Adipocyte (in vitro differentiated cells): Measurements from ENCODE around the gene SPATA7.
A peak's percentile ranks its signal among the peaks of the same experiment; 100 is the strongest.
"Not testable (repeated sequence)": the region's sequence is repeated elsewhere in the genome, so short reads cannot be mapped to it uniquely, and the experiment has no call there.

Experiments
- DNase-seq: peaks from one replicate; pipeline ENCODE4 v3.0.0-alpha.2; 2015; ENCODE audit warnings: low read depth
- H3K27me3 ChIP-seq: replicated peaks from 2 replicates; pipeline ENCODE4 v1.7.0; 2013; ENCODE audit warnings: mild to moderate bottlenecking, low read length, moderate library complexity; ENCODE audit not compliant: control insufficient read depth, insufficient read depth
- H3K36me3 ChIP-seq: 2 replicates; pipeline ENCODE4 v1.7.0; 2013; ENCODE audit warnings: low read length, mild to moderate bottlenecking, moderate library complexity; ENCODE audit not compliant: control insufficient read depth, insufficient read depth, severe bottlenecking
- H3K4me1 ChIP-seq: 2 replicates; pipeline ENCODE4 v1.7.0; 2013; ENCODE audit warnings: mild to moderate bottlenecking, low read length, moderate library complexity; ENCODE audit not compliant: control insufficient read depth, insufficient read depth
- H3K4me3 ChIP-seq: 2 replicates; pipeline ENCODE4 v1.7.0; 2013; ENCODE audit warnings: mild to moderate bottlenecking, low read length, moderate library complexity
- H3K9ac ChIP-seq: 2 replicates; pipeline ENCODE4 v1.7.0; 2013; ENCODE audit warnings: mild to moderate bottlenecking, low read length, moderate library complexity
- H3K9me3 ChIP-seq: 2 replicates; pipeline ENCODE4 v1.7.0; 2013; ENCODE audit warnings: mild to moderate bottlenecking, low read length, moderate library complexity; ENCODE audit not compliant: control insufficient read depth

Gene SPATA7

GRCh38 chr14:88369496-88369895 lies 16.0 kb upstream of the SPATA7 start:
- no peak overlapping the region for H3K4me3 ChIP-seq
- H3K27me3 ChIP-seq, result no peaks in the 10 kb centered on the region
- H3K9me3 ChIP-seq, result peaks cover 1% of the 10 kb centered on the region
- no peak overlapping the region for H3K9ac ChIP-seq
- no peaks in the 10 kb centered on the region for H3K4me1 ChIP-seq
- no peak for DNase-seq
- no peaks in the 10 kb centered on the region for H3K36me3 ChIP-seq

DNA sequence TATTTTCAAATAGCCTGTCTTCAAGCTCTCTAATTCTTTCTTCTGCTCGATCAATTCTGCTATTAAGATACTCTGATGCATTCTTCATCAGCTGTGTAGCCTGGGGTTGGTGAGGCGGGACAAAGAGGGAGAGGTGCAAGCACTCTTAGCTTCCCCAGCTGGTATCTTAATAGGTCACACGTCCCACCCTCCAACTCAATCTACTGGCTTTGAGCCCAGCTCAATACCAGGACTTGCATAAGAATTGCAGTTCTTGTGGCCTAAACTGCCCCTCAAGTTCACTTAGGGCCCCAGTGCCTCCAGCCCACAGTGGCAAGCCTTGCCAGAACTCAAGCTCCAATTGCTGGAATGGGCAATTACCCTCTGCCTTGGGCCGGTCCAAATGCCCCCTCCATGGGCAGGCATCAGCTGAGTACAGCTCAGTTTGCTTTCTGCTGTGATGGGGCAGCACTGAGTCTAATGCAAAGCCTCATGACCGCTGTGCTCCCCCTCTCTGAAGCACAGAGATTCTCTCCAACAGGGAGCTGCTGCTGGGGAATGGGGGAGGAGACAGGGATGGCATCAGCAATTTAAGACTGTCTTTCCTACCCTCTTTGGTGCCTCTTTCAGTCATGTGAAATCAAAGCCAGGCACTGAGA lies 5.6 kb upstream of the SPATA7 start:
- Histone ChIP-seq H3K36me3 (no peaks in the 10 kb centered on the region), H3K27me3 (peaks cover 2% of the 10 kb centered on the region), H3K4me3 (no peak overlapping the region), H3K9ac (no peak overlapping the region), H3K4me1 (peaks cover 6% of the 10 kb centered on the region), H3K9me3 (peaks cover under 1% of the 10 kb centered on the region)
- no peak for DNase-seq

- Histone ChIP-seq H3K4me1 (peaks cover 8% of the 10 kb centered on the region), H3K27me3 (peaks cover 2% of the 10 kb centered on the region), H3K36me3 (no peaks in the 10 kb centered on the region), H3K9me3 (no peaks in the 10 kb centered on the region), H3K9ac (no peak overlapping the region), H3K4me3 (no peak overlapping the region)
- peak; percentile 12 for DNase-seq
Observed at GRCh38 chr14:88380405-88380804, 5.1 kb upstream of the SPATA7 start.

- peaks cover 16% of the 10 kb centered on the region for H3K4me1 ChIP-seq
- not testable (repeated sequence) for DNase-seq, H3K9ac ChIP-seq, H3K27me3 ChIP-seq, H3K4me3 ChIP-seq, H3K36me3 ChIP-seq, H3K9me3 ChIP-seq
Observed at GRCh38 chr14:88381634-88382033, 3.8 kb upstream of the SPATA7 start.

DNA sequence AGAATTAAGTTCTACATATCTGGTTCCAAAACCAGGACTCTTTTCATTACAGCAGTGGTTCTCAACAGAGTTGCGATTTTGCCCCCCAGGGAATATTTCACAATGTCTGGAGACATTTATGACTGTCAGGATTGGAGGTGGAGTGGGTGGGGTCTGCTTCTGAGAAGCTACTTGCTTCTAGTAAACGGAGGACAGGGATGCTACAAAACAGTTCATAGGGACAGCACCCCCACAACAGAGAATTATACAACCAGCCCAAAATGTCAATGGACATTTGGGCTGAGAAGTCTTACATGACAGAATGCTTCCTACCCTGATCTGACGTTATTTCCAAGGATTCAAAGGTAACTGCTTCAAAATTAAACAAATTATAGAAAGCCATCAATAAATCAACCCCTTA lies 739 bp upstream of the SPATA7 start:
- Histone ChIP-seq H3K9me3 (no peaks in the 10 kb centered on the region), H3K36me3 (no peaks in the 10 kb centered on the region), H3K27me3 (peaks cover 2% of the 10 kb centered on the region), H3K4me3 (peak overlapping the region; percentile 92), H3K4me1 (peaks cover 18% of the 10 kb centered on the region), H3K9ac (peak overlapping the region; percentile 86)
- peak; percentile 72 for DNase-seq

GRCh38 chr14:88386256-88386794 lies 868 bp downstream of the SPATA7 start:
- Histone ChIP-seq H3K9ac (peak overlapping the region; percentile 86), H3K36me3 (no peaks in the 10 kb centered on the region), H3K4me1 (peaks cover 26% of the 10 kb centered on the region), H3K4me3 (peak overlapping the region; percentile 92), H3K27me3 (peaks cover 2% of the 10 kb centered on the region), H3K9me3 (no peaks in the 10 kb centered on the region)
- peak; percentile 8 for DNase-seq

DNA sequence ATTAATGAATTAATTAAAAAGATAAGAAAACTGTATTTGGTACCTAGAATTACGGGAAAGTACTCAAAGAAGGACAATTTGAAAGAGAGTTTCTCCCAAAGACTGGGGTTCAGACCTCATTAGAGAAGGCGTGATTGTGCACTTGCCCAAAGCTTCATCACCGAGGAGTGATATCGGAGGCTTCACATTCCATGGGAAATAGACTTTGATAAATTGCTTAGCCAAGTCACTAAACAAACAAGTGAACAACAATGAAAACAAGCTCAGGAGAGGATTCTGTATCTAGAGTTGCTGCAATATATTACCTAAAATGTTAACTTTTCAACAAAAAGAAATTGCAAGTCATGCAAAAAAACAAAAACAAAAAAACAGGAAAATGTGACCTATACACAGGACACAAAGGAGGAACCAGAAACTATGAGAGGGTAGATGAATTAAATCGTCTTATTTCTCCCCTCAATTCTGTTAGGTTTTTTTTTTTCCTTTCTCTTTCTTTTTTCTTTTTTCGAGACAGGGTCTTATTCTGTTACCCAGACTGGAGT lies 3.4 kb downstream of the SPATA7 start:
- DNase-seq, result no peak
- Histone ChIP-seq H3K9me3 (no peaks in the 10 kb centered on the region), H3K9ac (no peak overlapping the region), H3K4me1 (peaks cover 26% of the 10 kb centered on the region), H3K36me3 (peaks cover 4% of the 10 kb centered on the region), H3K27me3 (no peaks in the 10 kb centered on the region), H3K4me3 (no peak overlapping the region)

- no peak for DNase-seq
- Histone ChIP-seq H3K36me3 (peaks cover 22% of the 10 kb centered on the region), H3K27me3 (no peaks in the 10 kb centered on the region), H3K9ac (no peak overlapping the region), H3K4me1 (peaks cover 9% of the 10 kb centered on the region), H3K9me3 (no peaks in the 10 kb centered on the region), H3K4me3 (no peak overlapping the region)
Observed at GRCh38 chr14:88392609-88393008, 7.2 kb downstream of the SPATA7 start.

DNA sequence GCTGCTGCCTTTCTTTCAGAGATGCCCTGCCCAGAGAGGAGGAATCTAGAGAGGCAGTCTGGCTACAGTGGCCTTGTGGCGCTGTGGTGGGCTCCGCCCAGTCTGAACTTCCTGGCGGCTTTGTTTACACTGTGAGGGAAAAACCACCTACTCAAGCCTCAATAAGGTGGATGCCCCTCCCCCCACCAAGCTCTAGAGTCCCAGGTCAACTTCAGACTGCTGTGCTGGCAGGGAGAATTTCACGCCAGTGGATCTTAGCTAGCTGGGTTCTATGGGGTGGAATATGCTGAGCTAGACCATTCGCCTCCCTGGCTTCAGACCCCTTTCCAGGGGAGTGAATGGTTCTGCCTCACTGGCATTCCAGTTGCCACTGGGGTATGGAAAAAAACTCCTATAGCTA lies 25.6 kb downstream of the SPATA7 start:
- Histone ChIP-seq H3K9ac (no peak overlapping the region), H3K36me3 (peaks cover 4% of the 10 kb centered on the region), H3K9me3 (no peaks in the 10 kb centered on the region), H3K4me3 (no peak overlapping the region), H3K4me1 (no peaks in the 10 kb centered on the region), H3K27me3 (no peaks in the 10 kb centered on the region)
- DNase-seq, result no peak

- Histone ChIP-seq H3K36me3 (peaks cover 25% of the 10 kb centered on the region), H3K9ac (no peak overlapping the region), H3K4me1 (peaks cover under 1% of the 10 kb centered on the region), H3K9me3 (peaks cover 14% of the 10 kb centered on the region), H3K4me3 (no peak overlapping the region), H3K27me3 (no peaks in the 10 kb centered on the region)
- no peak for DNase-seq
Observed at GRCh38 chr14:88417594-88417993, 32.1 kb downstream of the SPATA7 start.

GRCh38 chr14:88420187-88420586 lies 34.7 kb downstream of the SPATA7 start:
- no peak for DNase-seq
- peaks cover 25% of the 10 kb centered on the region for H3K36me3 ChIP-seq
- H3K27me3 ChIP-seq, result no peaks in the 10 kb centered on the region
- peaks cover 14% of the 10 kb centered on the region for H3K9me3 ChIP-seq
- H3K4me1 ChIP-seq, result peaks cover 19% of the 10 kb centered on the region
- H3K4me3 ChIP-seq, result no peak overlapping the region
- no peak overlapping the region for H3K9ac ChIP-seq
